Measurements from ENCODE around the gene PSME4.

- TF ChIP-seq CTCF (IDR thresholded peaks at IDR 0.05), result no peak
- TF ChIP-seq EZH2 (IDR thresholded peaks at IDR 0.05; ENCODE audit: borderline replicate concordance, insufficient read depth, low read depth, low read length, poor library complexity, severe bottlenecking), result no peak
Observed at GRCh38 chr2:54000122-54000521, 29.3 kb upstream of the PSME4 start.
